ENCODE results near the gene RSAD1. TPM values are rescaled to one million over a fixed set of nuclear protein-coding genes. Genes with fewer than 3 reads are reported as not detected.
A peak's percentile ranks its signal among the peaks of the same experiment; 100 is the strongest.
"Not testable (repeated sequence)": the region's sequence is repeated elsewhere in the genome, so short reads cannot be mapped to it uniquely, and the experiment has no call there.

The RSAD1 gene
- total RNA-seq, 6 donors from 2014 or later: 26.8 to 47.3 (median 34.9) TPM

- H3K36me3 ChIP-seq: peaks cover 0 to 29% (median 12%) of the 10 kb centered on the region in 4 donors
- no peaks in the 10 kb centered on the region for H3K27me3 ChIP-seq
- TF ChIP-seq POLR2A (IDR thresholded peaks at IDR 0.05) (no peak), POLR2AphosphoS5 (IDR thresholded peaks at IDR 0.05) (no peak), EP300 (IDR thresholded peaks at IDR 0.05) (no peak)
- TF ChIP-seq, protein P1, sequence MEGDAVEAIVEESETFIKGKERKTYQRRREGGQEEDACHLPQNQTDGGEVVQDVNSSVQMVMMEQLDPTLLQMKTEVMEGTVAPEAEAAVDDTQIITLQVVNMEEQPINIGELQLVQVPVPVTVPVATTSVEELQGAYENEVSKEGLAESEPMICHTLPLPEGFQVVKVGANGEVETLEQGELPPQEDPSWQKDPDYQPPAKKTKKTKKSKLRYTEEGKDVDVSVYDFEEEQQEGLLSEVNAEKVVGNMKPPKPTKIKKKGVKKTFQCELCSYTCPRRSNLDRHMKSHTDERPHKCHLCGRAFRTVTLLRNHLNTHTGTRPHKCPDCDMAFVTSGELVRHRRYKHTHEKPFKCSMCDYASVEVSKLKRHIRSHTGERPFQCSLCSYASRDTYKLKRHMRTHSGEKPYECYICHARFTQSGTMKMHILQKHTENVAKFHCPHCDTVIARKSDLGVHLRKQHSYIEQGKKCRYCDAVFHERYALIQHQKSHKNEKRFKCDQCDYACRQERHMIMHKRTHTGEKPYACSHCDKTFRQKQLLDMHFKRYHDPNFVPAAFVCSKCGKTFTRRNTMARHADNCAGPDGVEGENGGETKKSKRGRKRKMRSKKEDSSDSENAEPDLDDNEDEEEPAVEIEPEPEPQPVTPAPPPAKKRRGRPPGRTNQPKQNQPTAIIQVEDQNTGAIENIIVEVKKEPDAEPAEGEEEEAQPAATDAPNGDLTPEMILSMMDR (IDR thresholded peaks at IDR 0.05): no peak
- no peak overlapping the region for H3K27ac ChIP-seq
- H3K4me1 ChIP-seq: peaks cover 8 to 22% (median 14%) of the 10 kb centered on the region in 4 donors
- DNase-seq: no peak
- H3K4me3 ChIP-seq: no peak overlapping the region
- H3K9me3 ChIP-seq: no peaks in the 10 kb centered on the region
- no peak for ATAC-seq (ENCODE audit: low FRiP score in 2 of 2)
- 83 to 86% methylated on average over 4 of the region's 4 CpGs for WGBS, 2 donors
These were observed 3.3 kb upstream of the RSAD1 start for GRCh38 chr17:50475362-50475761.

GRCh38 chr17:50475775-50476544 lies 2.7 kb upstream of the RSAD1 start:
- not testable (repeated sequence) for H3K4me3 ChIP-seq; H3K27ac ChIP-seq; ATAC-seq (ENCODE audit: low FRiP score in 2 of 2); DNase-seq; H3K9me3 ChIP-seq; H3K27me3 ChIP-seq
- WGBS, 2 donors: 49 to 66% methylated on average over 23 to 28 of the region's 33 CpGs
- H3K36me3 ChIP-seq: peaks cover 0 to 27% (median 12%) of the 10 kb centered on the region in 4 donors
- H3K4me1 ChIP-seq: peaks cover 12 to 26% (median 14%) of the 10 kb centered on the region in 4 donors

DNA sequence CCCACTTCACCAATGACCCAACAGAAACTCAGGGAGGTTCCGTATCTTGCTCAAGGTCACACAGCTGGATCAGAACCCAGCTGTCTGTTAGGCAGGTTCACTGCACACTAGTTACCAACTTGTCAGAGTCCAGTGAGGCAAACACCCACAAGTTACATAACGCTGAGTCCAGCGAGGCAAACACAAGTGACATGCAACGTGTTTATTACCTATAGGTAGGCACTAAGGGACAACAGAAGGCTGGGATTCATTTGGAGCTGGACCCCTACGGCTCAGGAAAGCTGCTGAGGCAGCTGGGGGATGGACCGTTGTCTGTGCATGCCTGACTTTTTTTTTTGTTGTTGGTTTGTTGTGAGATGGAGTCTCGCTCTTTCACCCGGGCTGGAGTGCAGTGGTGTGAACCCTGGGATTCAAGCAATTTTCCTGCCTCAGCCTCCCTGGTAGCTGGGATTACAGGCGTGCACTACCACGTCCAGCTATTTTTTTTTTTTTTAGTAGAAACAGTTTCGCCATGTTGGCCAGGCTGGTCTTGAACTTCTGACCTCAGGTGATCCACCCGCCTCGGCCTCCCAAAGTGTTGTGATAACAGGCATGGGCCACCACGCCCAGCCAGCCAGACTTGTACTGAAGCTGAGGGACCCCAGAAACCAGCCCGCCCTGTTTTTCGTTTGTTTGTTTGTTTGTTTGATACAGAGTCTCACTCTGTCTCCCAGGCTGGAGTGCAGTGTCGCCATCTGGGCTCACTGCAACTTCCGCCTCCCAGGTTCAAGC lies 1.9 kb upstream of the RSAD1 start:
- Histone ChIP-seq H3K9me3 (no peaks in the 10 kb centered on the region), H3K4me3 (no peak overlapping the region), H3K4me1 (peaks cover 13 to 26% (median 17%) of the 10 kb centered on the region in 4 donors), H3K27me3 (no peaks in the 10 kb centered on the region), H3K27ac (no peak overlapping the region), H3K36me3 (peaks cover 0 to 19% (median 8%) of the 10 kb centered on the region in 4 donors)
- DNase-seq: no peak
- TF ChIP-seq, protein P1 (IDR thresholded peaks at IDR 0.05): no peak
- TF ChIP-seq POLR2AphosphoS5 (IDR thresholded peaks at IDR 0.05) (no peak), EP300 (IDR thresholded peaks at IDR 0.05) (no peak), POLR2A (IDR thresholded peaks at IDR 0.05) (no peak)
- ATAC-seq (ENCODE audit: low FRiP score in 2 of 2): no peak
- WGBS, 2 donors: 86% methylated on average over 18 of the region's 18 CpGs

DNA sequence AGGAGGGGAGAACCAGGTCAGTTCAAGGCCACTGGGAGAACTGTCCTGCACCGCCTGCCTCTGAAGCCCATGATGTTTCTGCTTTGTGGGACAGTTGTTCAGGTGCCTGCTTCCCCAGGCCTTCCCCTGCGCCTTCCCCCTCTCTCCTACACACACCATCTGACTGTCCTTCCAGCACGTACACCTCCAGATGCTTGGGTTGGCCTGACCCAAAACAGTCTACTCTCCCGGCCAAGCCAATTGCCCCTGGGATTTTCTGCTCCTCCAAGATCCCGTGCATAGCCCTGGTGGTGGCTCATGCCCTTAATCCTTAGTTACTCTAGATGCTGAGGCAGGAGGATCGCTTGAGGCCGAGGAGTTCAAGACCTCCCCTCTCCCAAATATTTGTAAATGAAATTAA lies 684 bp upstream of the RSAD1 start:
- H3K9me3 ChIP-seq: no peaks in the 10 kb centered on the region
- DNase-seq (no peak), ATAC-seq (ENCODE audit: low FRiP score in 2 of 2) (no peak)
- peak overlapping the region; percentile 85 to 90 (median 86) for H3K27ac ChIP-seq
- peaks cover 16 to 36% (median 22%) of the 10 kb centered on the region in 4 donors for H3K4me1 ChIP-seq
- H3K36me3 ChIP-seq: peaks cover 0 to 17% (median 7%) of the 10 kb centered on the region in 4 donors
- H3K4me3 ChIP-seq: peak overlapping the region in 3 of 4 donors; percentile 66 to 78 (median 76)
- no peaks in the 10 kb centered on the region for H3K27me3 ChIP-seq
- no peak for TF ChIP-seq POLR2AphosphoS5 (IDR thresholded peaks at IDR 0.05)
- no peak for TF ChIP-seq EP300 (IDR thresholded peaks at IDR 0.05)
- TF ChIP-seq POLR2A (IDR thresholded peaks at IDR 0.05): no peak
- WGBS, 2 donors: 87 to 88% methylated on average over 7 of the region's 7 CpGs

DNA sequence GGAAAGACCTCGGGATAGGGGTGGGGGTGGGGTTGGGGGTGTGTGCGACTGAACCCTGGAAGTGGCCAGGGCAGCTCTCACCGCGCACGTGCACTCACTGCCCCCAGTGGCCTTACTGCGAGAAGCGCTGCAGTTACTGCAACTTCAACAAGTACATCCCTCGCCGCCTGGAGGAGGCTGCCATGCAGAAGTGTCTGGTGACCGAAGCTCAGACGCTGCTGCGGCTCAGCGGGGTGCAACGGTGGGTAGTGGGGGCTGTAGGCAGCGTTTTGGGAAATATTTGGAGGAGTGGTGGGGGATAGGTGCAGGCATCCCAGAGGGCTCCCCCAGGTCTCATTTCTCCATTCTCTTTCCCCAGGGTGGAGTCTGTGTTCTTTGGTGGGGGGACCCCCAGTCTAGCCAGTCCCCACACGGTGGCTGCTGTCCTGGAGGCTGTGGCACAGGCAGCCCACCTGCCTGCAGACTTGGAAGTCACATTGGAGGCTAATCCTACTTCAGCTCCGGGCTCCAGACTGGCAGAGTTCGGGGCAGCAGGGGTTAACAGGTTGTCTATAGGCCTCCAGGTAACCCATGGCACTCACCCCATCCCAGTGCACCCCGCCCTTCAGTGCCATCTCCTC lies 972 bp downstream of the RSAD1 start:
- peak; percentile 76 to 80 for ATAC-seq (ENCODE audit: low FRiP score in 2 of 2)
- H3K4me1 ChIP-seq: peaks cover 16 to 36% (median 22%) of the 10 kb centered on the region in 4 donors
- TF ChIP-seq, protein P1 (IDR thresholded peaks at IDR 0.05): peak; percentile 32 to 60 (median 48)
- TF ChIP-seq EP300 (IDR thresholded peaks at IDR 0.05): no peak
- 17% methylated on average over 19 of the region's 19 CpGs; no CpG with 5 or more reads in 1 of the 2 donors for WGBS, 2 donors
- H3K36me3 ChIP-seq: peaks cover 0 to 22% (median 16%) of the 10 kb centered on the region in 4 donors
- H3K27me3 ChIP-seq: no peaks in the 10 kb centered on the region
- H3K9me3 ChIP-seq: no peaks in the 10 kb centered on the region
- H3K4me3 ChIP-seq: peak overlapping the region; percentile 66 to 79 (median 77)
- peak overlapping the region; percentile 85 to 90 (median 86) for H3K27ac ChIP-seq
- DNase-seq: peak; percentile 86 to 88
